ENCODE measurements around the gene MRC1.
"Not testable (repeated sequence)": the region's sequence is repeated elsewhere in the genome, so short reads cannot be mapped to it uniquely, and the experiment has no call there.

The MRC1 gene

DNA sequence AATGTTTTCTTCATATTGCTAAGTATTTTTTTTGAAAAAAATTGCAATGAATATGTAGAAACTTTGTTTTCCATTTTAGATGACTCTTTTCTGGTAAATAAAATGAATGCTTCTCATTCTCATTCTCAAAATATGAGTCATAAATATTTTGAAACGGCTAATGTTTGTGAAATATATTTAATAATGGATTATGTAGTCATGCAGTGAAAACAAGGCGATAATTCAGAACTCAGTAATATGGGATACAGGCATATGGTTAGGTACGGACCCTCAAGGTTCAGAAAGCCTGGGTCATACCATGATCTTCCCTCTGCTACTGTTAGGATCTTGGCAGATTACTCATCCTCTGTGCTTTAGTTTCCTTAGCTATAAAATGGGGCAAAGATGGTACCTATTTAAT is 96.3 kb downstream of the MRC1 start:
- DNase-seq (ENCODE audit: low spot score) = no peak

DNA sequence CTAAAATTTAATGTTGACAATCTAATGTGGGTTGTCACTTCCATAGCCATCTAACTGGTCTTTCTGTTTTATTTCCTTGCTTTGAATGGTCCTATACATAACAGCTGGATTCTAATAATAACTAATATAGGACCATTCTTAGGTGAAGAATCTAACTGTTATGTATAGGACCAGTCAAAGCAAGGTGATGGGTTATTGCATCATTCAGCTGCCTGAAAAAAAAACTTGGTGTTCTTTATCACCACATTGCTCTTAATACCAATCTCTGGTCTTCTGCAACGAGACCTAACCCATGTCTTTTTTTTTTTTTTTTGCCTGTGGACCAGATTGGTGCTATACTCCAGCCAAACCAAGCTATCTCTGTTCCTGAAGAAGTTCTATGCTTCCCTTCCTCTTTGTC is 96.9 kb downstream of the MRC1 start:
- DNase-seq (ENCODE audit: low spot score) = no peak

DNA sequence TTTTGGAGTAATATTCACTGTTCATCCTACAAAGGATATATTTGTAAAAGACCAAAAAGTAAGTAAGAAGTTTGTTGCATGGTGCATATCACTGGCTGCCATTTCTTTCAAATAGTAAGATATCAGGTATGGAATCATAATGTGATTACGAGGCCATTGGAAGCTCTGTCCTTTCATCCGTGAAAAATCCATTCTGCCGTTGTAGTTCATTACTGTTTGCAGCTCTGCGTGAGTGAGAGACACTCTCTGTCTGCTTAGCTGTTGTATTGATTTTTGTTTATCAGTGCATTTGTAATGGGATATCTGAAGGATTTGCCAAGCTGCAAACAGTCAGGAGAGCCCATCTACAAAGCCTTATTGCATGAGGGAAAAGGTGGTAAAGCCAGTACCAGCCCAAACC is 98.5 kb downstream of the MRC1 start:
- no peak for DNase-seq (ENCODE audit: low spot score)

DNA sequence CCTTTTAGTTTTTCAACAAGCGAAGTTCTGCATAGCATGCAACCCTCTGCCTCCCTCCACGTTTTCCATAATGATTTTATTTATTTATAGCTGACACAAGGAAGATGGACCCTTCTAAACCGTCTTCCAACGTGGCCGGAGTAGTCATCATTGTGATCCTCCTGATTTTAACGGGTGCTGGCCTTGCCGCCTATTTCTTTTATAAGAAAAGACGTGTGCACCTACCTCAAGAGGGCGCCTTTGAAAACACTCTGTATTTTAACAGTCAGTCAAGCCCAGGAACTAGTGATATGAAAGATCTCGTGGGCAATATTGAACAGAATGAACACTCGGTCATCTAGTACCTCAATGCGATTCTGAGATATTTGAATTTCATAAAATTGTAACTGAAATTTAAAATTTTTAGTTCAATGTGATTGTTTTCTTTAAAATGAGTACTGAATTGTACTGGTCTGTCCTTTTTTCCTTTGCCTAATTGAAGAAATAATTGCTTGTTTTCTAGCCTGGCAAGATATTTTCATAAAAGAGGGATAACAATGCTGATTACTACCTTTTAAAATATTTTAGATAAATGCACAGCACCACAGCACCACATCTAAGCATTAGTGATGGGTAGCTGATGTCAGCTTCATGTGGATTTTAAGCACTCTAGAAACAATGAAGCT is 101.1 kb downstream of the MRC1 start:
- peak; percentile 19 for DNase-seq (ENCODE audit: low spot score)

DNA sequence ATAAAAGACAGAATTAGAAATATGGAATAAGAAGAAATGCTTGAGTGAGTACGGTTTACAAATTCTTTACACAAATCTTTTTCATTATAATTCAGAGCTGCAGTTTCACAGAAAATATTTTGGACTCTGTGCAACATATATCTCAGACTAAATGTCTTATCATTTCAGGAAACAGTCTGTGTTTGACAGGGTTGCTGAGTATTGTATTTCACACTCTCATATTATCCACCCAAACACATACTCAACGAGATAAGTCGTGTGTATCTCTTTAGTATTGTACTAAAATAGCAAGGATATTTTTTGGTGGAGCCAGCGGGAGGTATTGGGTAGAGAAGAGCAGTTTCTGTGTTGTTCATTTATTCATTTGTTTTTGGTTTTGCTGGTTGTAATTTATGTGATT is 103.6 kb downstream of the MRC1 start:
- DNase-seq (ENCODE audit: low spot score) = no peak

DNA sequence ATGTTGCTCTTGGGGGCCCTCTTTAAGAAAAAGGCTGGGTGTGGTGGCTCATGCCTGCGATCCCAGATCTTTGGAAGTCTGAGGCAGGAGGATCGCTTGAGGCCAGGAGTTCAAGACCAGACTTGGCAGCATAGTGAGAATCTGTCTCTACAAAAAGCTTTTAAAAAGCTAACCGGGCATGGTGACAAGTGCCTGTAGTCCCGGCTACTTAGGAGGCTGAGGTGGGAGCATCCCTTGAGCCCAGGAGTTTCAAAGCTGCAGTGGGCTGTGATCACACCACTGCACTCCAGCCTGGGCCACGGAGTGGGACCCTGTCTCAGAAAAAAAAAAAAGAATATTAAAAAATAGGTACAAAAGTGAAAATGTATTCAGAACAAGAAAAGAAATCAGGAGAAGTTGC is 104.5 kb downstream of the MRC1 start:
- no peak for DNase-seq (ENCODE audit: low spot score)

- no peak for DNase-seq (ENCODE audit: low spot score)
These were observed 105.3 kb downstream of the MRC1 start for GRCh38 chr10:17914169-17915045.

DNA sequence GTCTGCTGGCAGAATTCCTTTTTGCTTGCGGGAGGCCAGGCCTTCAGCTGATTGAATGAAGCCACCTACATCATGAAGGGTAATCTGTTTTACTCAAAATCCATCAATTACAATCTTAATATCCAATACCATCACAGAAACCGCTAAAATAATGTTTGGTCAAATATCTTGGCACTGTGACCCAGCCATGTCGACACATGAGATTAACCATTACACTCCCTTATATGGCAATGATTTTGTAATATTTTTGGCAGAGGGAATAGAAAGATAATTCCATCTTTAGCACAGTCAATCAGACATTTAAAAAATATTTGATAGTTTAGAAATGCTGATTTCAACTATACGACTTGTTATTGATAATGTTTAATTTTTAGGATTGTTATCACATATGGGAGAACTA is 106.0 kb downstream of the MRC1 start:
- DNase-seq (ENCODE audit: low spot score) = no peak

- DNase-seq (ENCODE audit: low spot score) = no peak
These were observed 109.2 kb downstream of the MRC1 start for GRCh38 chr10:17918187-17918903.

DNA sequence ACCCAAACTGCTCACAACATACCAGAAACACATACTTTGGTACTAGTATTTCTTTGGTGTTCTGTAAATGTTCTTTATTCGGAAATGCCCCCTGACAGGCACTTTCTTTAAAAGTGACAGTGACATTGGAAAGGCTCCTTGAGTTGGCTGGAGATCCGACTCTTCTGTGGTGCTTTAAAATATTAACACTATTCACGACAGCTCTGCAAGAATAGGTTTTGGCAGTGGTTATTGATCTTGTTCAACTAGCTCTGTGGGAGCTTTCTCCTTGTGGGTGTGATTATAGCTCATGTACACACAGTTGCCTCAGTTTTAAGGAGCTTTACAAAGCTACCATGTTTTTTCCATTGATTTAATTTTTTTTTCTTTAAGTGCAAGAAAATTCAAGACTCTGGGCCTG is 112.2 kb downstream of the MRC1 start:
- no peak for DNase-seq (ENCODE audit: low spot score)

GRCh38 chr10:17923728-17924127 is 114.6 kb downstream of the MRC1 start:
- DNase-seq (ENCODE audit: low spot score) = no peak

DNA sequence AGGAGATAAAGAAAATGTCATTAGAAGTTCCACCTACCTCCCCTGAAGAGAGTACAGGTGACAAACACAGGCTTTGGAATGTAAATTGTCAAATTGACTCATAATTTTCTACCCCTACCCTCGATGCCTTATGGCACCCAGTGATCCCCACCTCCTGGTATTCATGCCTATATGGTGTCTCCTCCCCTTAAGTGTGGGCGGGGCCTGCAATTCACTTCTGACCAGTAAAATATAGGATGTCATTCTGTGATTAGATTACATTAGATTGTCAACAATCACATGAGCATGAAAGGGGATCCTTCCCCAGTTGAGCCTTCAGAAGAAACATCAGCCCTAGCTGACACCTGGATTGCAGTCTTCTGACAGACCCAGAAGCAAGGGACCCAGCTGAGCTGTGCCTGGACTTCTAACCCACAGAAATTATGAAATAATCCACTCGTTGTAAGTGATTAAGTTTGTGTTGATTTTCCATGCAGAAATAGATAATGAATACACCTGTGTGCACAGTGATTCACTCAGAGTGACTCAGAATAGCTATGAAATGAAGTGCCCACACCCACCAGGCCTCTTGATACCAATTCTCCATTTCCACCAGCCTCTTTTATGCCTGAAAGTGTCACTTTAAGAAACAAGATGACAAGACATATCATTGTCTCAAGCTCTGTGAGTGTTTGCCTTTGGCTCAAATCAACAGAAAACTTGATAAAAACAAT is 134.0 kb downstream of the MRC1 start:
- DNase-seq (ENCODE audit: low spot score) = no peak

DNA sequence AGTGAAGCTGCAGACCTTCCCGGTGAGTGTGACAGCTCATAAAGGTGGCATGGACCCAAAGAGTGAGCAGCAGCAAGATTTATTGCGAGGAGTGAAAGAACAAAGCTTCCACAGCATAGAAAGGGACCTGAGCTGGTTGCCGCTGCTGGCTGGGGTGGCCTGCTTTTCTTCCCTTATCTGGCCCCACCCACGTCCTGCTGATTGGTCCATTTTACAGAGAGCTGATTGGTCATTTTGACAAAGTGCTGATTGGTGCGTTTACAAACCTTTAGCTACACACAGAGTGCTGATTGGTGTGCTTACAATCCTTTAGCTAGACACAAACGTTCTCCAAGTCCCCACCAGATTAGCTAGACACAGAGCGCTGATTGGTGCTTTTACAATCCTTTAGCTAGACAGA is 141.1 kb downstream of the MRC1 start:
- not testable (repeated sequence) for DNase-seq (ENCODE audit: low spot score)

DNA sequence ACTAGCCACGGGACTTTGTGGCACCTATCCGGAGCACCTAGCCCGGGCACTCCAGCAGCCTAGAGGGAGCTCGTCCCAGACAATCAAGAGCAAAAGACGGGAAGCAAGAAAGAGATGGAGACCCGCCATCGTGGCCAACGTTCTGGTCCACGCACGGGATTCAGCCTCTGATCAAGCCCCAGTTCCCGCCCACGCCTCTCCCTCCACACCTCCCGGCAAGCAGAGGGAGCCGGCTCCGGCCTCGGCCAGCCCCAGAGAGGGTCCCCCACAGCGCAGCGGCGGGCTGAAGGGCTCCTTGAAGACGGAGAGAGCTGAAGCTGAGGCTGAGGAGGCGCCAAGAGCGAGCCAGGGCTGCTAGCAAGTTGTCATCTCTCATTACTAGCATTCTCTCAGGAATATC is 141.6 kb downstream of the MRC1 start:
- no peak for DNase-seq (ENCODE audit: low spot score)

GRCh38 chr10:17951868-17952371 is 142.8 kb downstream of the MRC1 start, which contains the start of gene SLC39A12:
SLC39A12 (plus strand) TSS chr10:17951918; CDS start chr10:17953277, 1,359 bp downstream.
- DNase-seq (ENCODE audit: low spot score) = no peak

- not testable (repeated sequence) for DNase-seq (ENCODE audit: low spot score)
These were observed 145.2 kb downstream of the MRC1 start for GRCh38 chr10:17954372-17954771.

DNA sequence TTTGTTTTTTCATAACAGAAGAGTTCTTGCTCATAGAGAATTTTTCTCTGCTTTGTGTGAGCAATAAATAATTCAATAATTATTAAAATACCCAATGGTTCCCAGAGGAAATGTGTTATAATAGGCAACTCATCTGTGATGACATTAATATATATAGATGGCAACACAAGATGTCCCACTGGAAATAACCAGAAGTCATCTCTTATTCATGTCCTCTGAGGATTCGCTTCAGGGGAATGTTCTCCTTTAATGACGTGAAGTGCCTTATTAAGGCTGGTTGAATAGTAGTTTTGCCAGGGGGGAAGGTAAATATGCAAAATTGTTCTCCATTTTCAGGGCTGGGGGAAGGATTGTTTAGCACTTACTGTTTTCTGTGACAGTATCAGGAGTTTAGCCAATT is 145.7 kb downstream of the MRC1 start:
- no peak for DNase-seq (ENCODE audit: low spot score)

- no peak for DNase-seq (ENCODE audit: low spot score)
These were observed 148.9 kb downstream of the MRC1 start for GRCh38 chr10:17958049-17958448.

- no peak for DNase-seq (ENCODE audit: low spot score)
These were observed 150.7 kb downstream of the MRC1 start for GRCh38 chr10:17959870-17960269.
